IMR-90 (cell line): ENCODE data around the gene SFTPB. TPM values are rescaled to one million over a fixed set of nuclear protein-coding genes. Genes with fewer than 3 reads are reported as not detected.

Experiments used
- ATAC-seq: fragments of 200-7000 bp; cut with Tn5 transposase; 2 replicates; pipeline ENCODE4 v1.9.1; 2020; ENCODE audit warnings: low read depth, mild to moderate bottlenecking, moderate library complexity
- BruUV-seq: library from RNA; stranded (reverse); fragments of 400-500 nt; replicated peaks from 2 replicates; lab custom pipeline; 2021; lab: Mats Ljungman, UMichigan
- CTCF ChIA-PET: fragments of 300-600 bp; formaldehyde crosslinking; extraction: SDS; loops from one replicate; lab custom pipeline; 2021; ENCODE audit warnings: antibody characterized with exemption; lab: Yijun Ruan, JAX
- POLR2A ChIA-PET: fragments of 300-600 bp; sonication (Branson Sonifier 250); formaldehyde crosslinking; loops from one replicate; lab custom pipeline; 2022; ENCODE audit warnings: antibody characterized with exemption; ENCODE audit not compliant: unreplicated experiment; lab: Charles Lee
- DNase-seq: peaks from one replicate; pipeline ENCODE4 v3.0.0; 2013
- H2AFZ ChIP-seq: replicated peaks from 2 replicates; pipeline ENCODE3; 2013; ENCODE audit warnings: low read length, mild to moderate bottlenecking; ENCODE audit not compliant: poor library complexity
- H2AK5ac ChIP-seq: 2 replicates; pipeline ENCODE4 v1.6.1; 2013; ENCODE audit warnings: low read depth, low read length, inconsistent platforms
- H2AK9ac ChIP-seq: replicated peaks from 2 replicates; pipeline ENCODE3; 2013; ENCODE audit warnings: mild to moderate bottlenecking, low read depth, low read length, moderate library complexity; ENCODE audit not compliant: poor library complexity
- H2BK120ac ChIP-seq: 2 replicates; pipeline ENCODE4 v1.6.1; 2013; ENCODE audit warnings: low read depth, low read length, inconsistent platforms
- H2BK15ac ChIP-seq: 3 replicates; pipeline ENCODE4 v1.6.1; 2013; ENCODE audit warnings: low read depth, low read length, inconsistent platforms
- H2BK20ac ChIP-seq: 2 replicates; pipeline ENCODE4 v1.6.1; 2013; ENCODE audit warnings: low read depth, mild to moderate bottlenecking, inconsistent platforms, low read length, moderate library complexity
- H2BK5ac ChIP-seq: 2 replicates; pipeline ENCODE4 v1.6.1; 2013; ENCODE audit warnings: mild to moderate bottlenecking, low read depth, low read length, inconsistent platforms; ENCODE audit not compliant: poor library complexity, severe bottlenecking
- H3K14ac ChIP-seq: replicated peaks from 2 replicates; pipeline ENCODE4 v1.6.1; 2013; ENCODE audit warnings: low read depth, low read length, inconsistent platforms
- H3K18ac ChIP-seq: 2 replicates; pipeline ENCODE4 v1.6.1; 2013; ENCODE audit warnings: low read depth, low read length, control low read depth
- H3K23ac ChIP-seq: 2 replicates; pipeline ENCODE4 v1.6.1; 2013; ENCODE audit warnings: low read depth, low read length, inconsistent platforms
- H3K27ac ChIP-seq: 2 replicates; pipeline ENCODE4 v1.5.1; 2013; ENCODE audit warnings: mild to moderate bottlenecking, control low read depth, low read length; ENCODE audit not compliant: insufficient read depth
- H3K27me3 ChIP-seq: 2 replicates; pipeline ENCODE4 v1.6.1; 2013; ENCODE audit warnings: low read length; ENCODE audit not compliant: control insufficient read depth, insufficient read depth
- H3K36me3 ChIP-seq: 2 replicates; pipeline ENCODE4 v1.6.1; 2013; ENCODE audit warnings: low read length, mixed read lengths; ENCODE audit not compliant: control insufficient read depth, insufficient read depth
- H3K4ac ChIP-seq: 2 replicates; pipeline ENCODE4 v1.6.1; 2013; ENCODE audit warnings: low read depth, low read length, inconsistent platforms
- H3K4me1 ChIP-seq: 2 replicates; pipeline ENCODE4 v1.6.1; 2013; ENCODE audit warnings: low read length, mixed read lengths; ENCODE audit not compliant: control insufficient read depth, insufficient read depth
- H3K4me2 ChIP-seq: 2 replicates; pipeline ENCODE4 v1.6.1; 2013; ENCODE audit warnings: low read depth, mild to moderate bottlenecking, control low read depth, low read length, moderate library complexity
- H3K4me3 ChIP-seq: 2 replicates; pipeline ENCODE4 v1.5.1; 2013; ENCODE audit warnings: low read depth, mild to moderate bottlenecking, control low read depth, low read length, moderate library complexity; ENCODE audit not compliant: insufficient read depth
- H3K56ac ChIP-seq: 2 replicates; pipeline ENCODE4 v1.6.1; 2013; ENCODE audit warnings: low read length, inconsistent platforms; ENCODE audit not compliant: insufficient read depth; ENCODE audit errors: extremely low read depth
- H3K79me1 ChIP-seq, 2 experiments: 2 replicates each; pipeline ENCODE4 v1.6.1; 2013; ENCODE audit warnings: low read length in 2 of 2, inconsistent platforms in 1 of 2, low read depth in 1 of 2
- H3K9ac ChIP-seq: 2 replicates; pipeline ENCODE4 v1.6.1; 2013; ENCODE audit warnings: low read depth, low read length, control low read depth
- H3K9me1 ChIP-seq: 2 replicates; pipeline ENCODE4 v1.6.1; 2013; ENCODE audit warnings: low read length, inconsistent platforms; ENCODE audit not compliant: insufficient read depth
- H3K9me3 ChIP-seq: 2 replicates; pipeline ENCODE4 v1.6.1; 2013; ENCODE audit warnings: low read length; ENCODE audit not compliant: control insufficient read depth, insufficient read depth
- H4K20me1 ChIP-seq: 2 replicates; pipeline ENCODE4 v1.6.1; 2013; ENCODE audit warnings: low read length, inconsistent platforms; ENCODE audit not compliant: insufficient read depth
- H4K5ac ChIP-seq: 2 replicates; pipeline ENCODE4 v1.6.1; 2013; ENCODE audit warnings: mild to moderate bottlenecking, low read depth, low read length, control low read depth
- H4K8ac ChIP-seq, 2 experiments: 2 replicates each; pipeline ENCODE4 v1.6.1; 2013; ENCODE audit warnings: low read depth in 2 of 2, low read length in 2 of 2, control low read depth in 1 of 2, inconsistent platforms in 1 of 2
- H4K91ac ChIP-seq: 2 replicates; pipeline ENCODE4 v1.6.1; 2013; ENCODE audit warnings: low read depth, low read length, inconsistent platforms; ENCODE audit not compliant: insufficient read depth
- BHLHE40 ChIP-seq: fragments of 150-350 bp; IDR thresholded peaks from 2 replicates; pipeline ENCODE4 v1.6.1; 2016; ENCODE audit warnings: mild to moderate bottlenecking, low read depth, low read length
- CEBPB ChIP-seq: IDR thresholded peaks from 2 replicates; pipeline ENCODE4 v1.6.1; 2012; ENCODE audit warnings: low read depth, low read length, improper control_type of control experiment
- CHD1 ChIP-seq: IDR thresholded peaks from 2 replicates; pipeline ENCODE4 v1.6.1; 2012; ENCODE audit warnings: low read depth, low read length, improper control_type of control experiment
- MXI1 ChIP-seq: IDR thresholded peaks from 2 replicates; pipeline ENCODE4 v1.6.1; 2012; ENCODE audit warnings: low read depth, mild to moderate bottlenecking, low read length, moderate library complexity, borderline replicate concordance
- NFE2L2 ChIP-seq: fragments of 150-350 bp; IDR thresholded peaks from 2 replicates; pipeline ENCODE4 v1.6.1; 2016; ENCODE audit warnings: low read depth, mild to moderate bottlenecking, low read length
- POLR2A ChIP-seq: IDR thresholded peaks from 2 replicates; pipeline ENCODE4 v1.6.1; 2012; ENCODE audit warnings: mild to moderate bottlenecking, low read depth, low read length
- RFX5 ChIP-seq: IDR thresholded peaks from 2 replicates; pipeline ENCODE4 v1.8.0; 2012; ENCODE audit warnings: low read depth, mild to moderate bottlenecking, low read length, moderate library complexity
- SMC3 ChIP-seq: fragments of 150-350 bp; IDR thresholded peaks from 2 replicates; pipeline ENCODE4 v1.6.1; 2016; ENCODE audit warnings: low read depth, mild to moderate bottlenecking, antibody characterized with exemption, low read length, moderate library complexity
- WGBS, 2 experiments: methylation state at CpG; one replicate each; pipeline versions ENCODE4 v1.1.5 to v1.1.7; 2013; ENCODE audit warnings: missing lambda C conversion rate in 2 of 2; ENCODE audit not compliant: insufficient read length in 1 of 2; ENCODE audit errors: extremely low coverage in 2 of 2; 5-methylcytosine and 5-hydroxymethylcytosine counted together
- dilution Hi-C: fragments of 300-500 bp; cut with HindIII; formaldehyde crosslinking; loops from one replicate; pipeline ENCODE4 v1.14.3; 2018; ENCODE audit warnings: low sequenced_read_pairs; ENCODE audit not compliant: unreplicated experiment
- in situ Hi-C: fragments of 300-500 bp; cut with MboI; formaldehyde crosslinking; loops from 3 replicates; pipeline ENCODE4 v1.14.3; 2019; ENCODE audit warnings: low sequenced_read_pairs, inconsistent platforms, mixed read lengths
- intact Hi-C: fragments of 100-400 bp; cut with micrococcal nuclease; formaldehyde crosslinking; loops from 2 replicates; pipeline ENCODE4 v1.10.0; 2022
- polyA plus RNA-seq, 3 experiments: library from polyadenylated mRNA; depleted of rRNA; stranded (reverse); fragments of >200 nt; gene quantifications; 2 replicates each; pipeline ENCODE4 v1.2.3, GENCODE V29; 2012; ENCODE audit warnings: low replicate concordance in 1 of 3
- total RNA-seq: library from RNA; depleted of rRNA; stranded (reverse); fragments of >200 nt; gene quantifications from 2 replicates; pipeline ENCODE4 v1.2.3, GENCODE V29; 2012
- TF ChIP-seq, protein P1 (sequence below): fragments of 150-350 bp; IDR thresholded peaks from 2 replicates; pipeline ENCODE4 v1.6.1; 2016; ENCODE audit warnings: low read depth, mild to moderate bottlenecking, low read length, moderate library complexity, borderline replicate concordance

Gene SFTPB
- total and polyA plus RNA-seq, 2 of the 4 experiments (the other 2 are of a cell fraction): not detected

DNA sequence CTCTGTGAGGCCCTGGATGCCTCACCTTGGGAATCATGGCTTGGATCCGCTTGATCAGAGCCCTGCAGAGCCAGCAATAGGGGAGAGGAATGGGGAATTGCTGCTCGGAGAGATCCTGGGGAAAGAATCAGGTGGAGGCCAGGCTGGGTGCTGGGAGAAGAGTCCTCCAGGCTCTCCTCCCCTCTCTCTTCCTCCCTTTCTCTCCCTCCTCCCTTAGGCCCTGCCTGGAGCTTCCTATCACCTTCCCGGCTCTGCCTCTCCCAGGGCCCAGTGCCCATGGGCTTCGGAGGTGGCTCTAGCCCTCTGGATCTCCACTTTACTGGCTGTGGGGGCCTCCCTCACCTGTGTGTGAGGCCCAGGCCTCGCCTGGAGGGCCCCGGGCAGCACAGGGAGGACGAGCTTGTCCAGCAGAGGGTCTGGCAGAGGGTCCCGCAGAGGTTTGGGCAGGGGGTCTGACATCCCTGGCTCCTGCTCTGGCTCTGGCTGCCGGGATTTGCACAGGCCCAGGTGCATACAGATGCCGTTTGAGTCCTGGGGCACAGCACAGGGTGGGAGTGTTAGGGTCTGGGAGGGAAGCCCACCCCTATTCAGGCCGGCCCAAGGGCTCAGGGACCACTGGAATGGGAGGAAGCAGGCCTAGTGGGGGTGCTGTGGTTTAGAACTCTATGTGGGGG lies 2.6 kb downstream of the SFTPB start:
- in situ Hi-C loops (no loop called here), dilution Hi-C loops (no loop called here), intact Hi-C loops (no loop called here)
- no peak overlapping the region for H2AK5ac ChIP-seq
- no peak overlapping the region for H4K5ac ChIP-seq
- no peak overlapping the region for H2BK120ac ChIP-seq
- no peaks in the 10 kb centered on the region for H3K27me3 ChIP-seq
- no peak overlapping the region for H3K9ac ChIP-seq
- H3K4me3 ChIP-seq: no peak overlapping the region
- no peak for DNase-seq
- H3K9me1 ChIP-seq: peaks cover 15% of the 10 kb centered on the region; the same call in 1 of the 2 replicates
- H3K56ac ChIP-seq: no peak overlapping the region
- no peak overlapping the region for H2BK20ac ChIP-seq
- no peaks in the 10 kb centered on the region for H3K36me3 ChIP-seq
- H2AK9ac ChIP-seq: peak overlapping the region; percentile 31
- WGBS, 2 experiments: 70% methylated on average over 4 of the region's 11 CpGs; no CpG with 5 or more reads in 1 of the 2 experiments
- no peak overlapping the region for H3K27ac ChIP-seq
- POLR2A ChIA-PET: no interaction called here
- no peak overlapping the region for H3K18ac ChIP-seq
- H3K9me3 ChIP-seq: no peaks in the 10 kb centered on the region
- CTCF ChIA-PET: no interaction called here
- TF ChIP-seq BHLHE40: no peak
- no peak for TF ChIP-seq RFX5
- TF ChIP-seq SMC3: no peak
- TF ChIP-seq NFE2L2: no peak
- TF ChIP-seq MXI1: no peak
- no peak for TF ChIP-seq CHD1
- TF ChIP-seq POLR2A: no peak
- TF ChIP-seq, protein P1, sequence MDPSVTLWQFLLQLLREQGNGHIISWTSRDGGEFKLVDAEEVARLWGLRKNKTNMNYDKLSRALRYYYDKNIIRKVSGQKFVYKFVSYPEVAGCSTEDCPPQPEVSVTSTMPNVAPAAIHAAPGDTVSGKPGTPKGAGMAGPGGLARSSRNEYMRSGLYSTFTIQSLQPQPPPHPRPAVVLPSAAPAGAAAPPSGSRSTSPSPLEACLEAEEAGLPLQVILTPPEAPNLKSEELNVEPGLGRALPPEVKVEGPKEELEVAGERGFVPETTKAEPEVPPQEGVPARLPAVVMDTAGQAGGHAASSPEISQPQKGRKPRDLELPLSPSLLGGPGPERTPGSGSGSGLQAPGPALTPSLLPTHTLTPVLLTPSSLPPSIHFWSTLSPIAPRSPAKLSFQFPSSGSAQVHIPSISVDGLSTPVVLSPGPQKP: no peak
- no peak for TF ChIP-seq CEBPB
- no peak for ATAC-seq
- no peak overlapping the region for H2BK15ac ChIP-seq
- no peak overlapping the region for H4K8ac ChIP-seq
- no peaks in the 10 kb centered on the region for H4K20me1 ChIP-seq
- no peak overlapping the region for H3K23ac ChIP-seq
- H3K79me1 ChIP-seq: no peaks in the 10 kb centered on the region
- H4K91ac ChIP-seq: no peak overlapping the region
- H3K4me2 ChIP-seq: no peak overlapping the region
- no peak overlapping the region for H3K14ac ChIP-seq
- peaks cover 6% of the 10 kb centered on the region for H3K4me1 ChIP-seq
- H3K4ac ChIP-seq: no peak overlapping the region
- no peak overlapping the region for H2BK5ac ChIP-seq
- BruUV-seq: no TSS peak
- H2AFZ ChIP-seq: no peak overlapping the region
